Sigmoid colon (tissue), 7 donors: Measurements from ENCODE around the gene ARIH1. TPM values are rescaled to one million over a fixed set of nuclear protein-coding genes. Genes with fewer than 3 reads are reported as not detected.

ENCODE experiments used
- DNase-seq: peaks from one replicate; pipeline ENCODE4 v3.0.0-alpha.2; 2019
- H3K27ac ChIP-seq, 4 donors: fragments of 200-600 bp; sonication (generic); one replicate each; pipeline ENCODE4 v1.5.1; 2016 to 2019; ENCODE audit warnings: mild to moderate bottlenecking in 1 of 4
- H3K27me3 ChIP-seq, 3 donors: fragments of 200-600 bp; sonication (generic); one replicate each; pipeline ENCODE4 v1.5.1; 2019; ENCODE audit warnings: mild to moderate bottlenecking in 1 of 3
- H3K36me3 ChIP-seq, 4 donors: fragments of 200-600 bp; sonication (generic); one replicate each; pipeline ENCODE4 v1.5.1; 2016 to 2019
- H3K4me1 ChIP-seq, 4 donors: fragments of 200-600 bp; sonication (generic); one replicate each; pipeline ENCODE4 v1.5.1; 2017 to 2019
- H3K4me3 ChIP-seq, 4 donors: fragments of 200-600 bp; sonication (generic); one replicate each; pipeline ENCODE4 v1.5.1; 2017 to 2019; ENCODE audit warnings: mild to moderate bottlenecking in 2 of 4, moderate library complexity in 1 of 4
- H3K9me3 ChIP-seq, 4 donors: fragments of 200-600 bp in 3 of 4; sonication (generic) in 3 of 4; one replicate each; pipeline versions ENCODE4 v1.5.1 to v1.6.1; 2013 to 2019
- CTCF ChIP-seq, 4 experiments: fragments of 450-650 bp in 3 of 4; fragments of 200-600 bp in 1 of 4; IDR thresholded peaks; one replicate each; pipeline ENCODE4 v1.5.1; 2016 to 2019; ENCODE audit warnings: antibody characterized with exemption in 4 of 4, mild to moderate bottlenecking in 3 of 4, moderate library complexity in 2 of 4
- EP300 ChIP-seq, 4 donors: sonication (generic); formaldehyde crosslinking; IDR thresholded peaks; one replicate each; pipeline ENCODE4 v1.6.1; 2017; ENCODE audit warnings: antibody characterized with exemption in 4 of 4
- POLR2A ChIP-seq, 2 donors: fragments of 450-650 bp; IDR thresholded peaks; one replicate each; pipeline ENCODE4 v1.6.1; 2016; ENCODE audit warnings: antibody characterized with exemption in 2 of 2, mild to moderate bottlenecking in 2 of 2, moderate library complexity in 2 of 2
- POLR2AphosphoS5 ChIP-seq, 4 donors: sonication (generic); formaldehyde crosslinking; IDR thresholded peaks; one replicate each; pipeline ENCODE4 v1.6.1; 2017; ENCODE audit warnings: antibody characterized with exemption in 4 of 4
- WGBS, 2 donors: extraction: QIAGEN DNeasy Blood & Tissue Kit; methylation state at CpG; one replicate each; pipeline ENCODE4 v1.1.7; 2013; 5-methylcytosine and 5-hydroxymethylcytosine counted together
- intact Hi-C: fragments of 100-400 bp; cut with DNase I; formaldehyde crosslinking; loops from one replicate; pipeline ENCODE4 v1.15.1; 2023
- polyA plus RNA-seq, 3 donors: library from polyadenylated mRNA; stranded (reverse); fragments of 200-250 nt; gene quantifications; one replicate each; pipeline ENCODE4 v1.2.3, GENCODE V29; 2013
- total RNA-seq, 4 donors: library from RNA; depleted of rRNA; stranded (reverse); fragments of >200 nt; gene quantifications; one replicate each; pipeline ENCODE4 v1.1.0, GENCODE V29; 2016
- donor health status: healthy with polysubstance abuse.
- donor health status: Bipolar disorder and iron deficiency.
- donor health status: healthy.

The ARIH1 gene
- total and polyA plus RNA-seq, 7 donors: 10.8 to 69.5 (median 36.4) TPM

GRCh38 chr15:72554471-72555425 is 80.6 kb downstream of the ARIH1 start:
- 93 to 94% methylated on average over 8 of the region's 8 CpGs for WGBS, 2 donors
- DNase-seq: no peak
- Histone ChIP-seq H3K36me3 (peaks cover 0 to 28% (median 4%) of the 10 kb centered on the region in 4 donors), H3K4me1 (no peaks in the 10 kb centered on the region), H3K4me3 (no peak overlapping the region), H3K9me3 (no peaks in the 10 kb centered on the region), H3K27me3 (no peaks in the 10 kb centered on the region), H3K27ac (no peak overlapping the region)
- no peak for TF ChIP-seq CTCF (IDR thresholded peaks at IDR 0.05)
- no peak for TF ChIP-seq POLR2A (IDR thresholded peaks at IDR 0.05)
- no peak for TF ChIP-seq POLR2AphosphoS5 (IDR thresholded peaks at IDR 0.05)
- TF ChIP-seq EP300 (IDR thresholded peaks at IDR 0.05): no peak
- intact Hi-C loops: no loop called here

GRCh38 chr15:72559781-72560180 is 85.7 kb downstream of the ARIH1 start:
- WGBS, 2 donors: 88 to 91% methylated on average over 3 of the region's 3 CpGs
- TF ChIP-seq POLR2A (IDR thresholded peaks at IDR 0.05): no peak
- TF ChIP-seq EP300 (IDR thresholded peaks at IDR 0.05): no peak
- no peak for TF ChIP-seq CTCF (IDR thresholded peaks at IDR 0.05)
- TF ChIP-seq POLR2AphosphoS5 (IDR thresholded peaks at IDR 0.05): no peak
- H3K36me3 ChIP-seq: peaks cover 0 to 42% (median 6%) of the 10 kb centered on the region in 4 donors
- intact Hi-C loops: no loop called here
- no peaks in the 10 kb centered on the region for H3K27me3 ChIP-seq
- H3K4me3 ChIP-seq: no peak overlapping the region
- no peaks in the 10 kb centered on the region for H3K9me3 ChIP-seq
- no peaks in the 10 kb centered on the region for H3K4me1 ChIP-seq
- no peak for DNase-seq
- no peak overlapping the region for H3K27ac ChIP-seq

GRCh38 chr15:72560458-72560857 is 86.3 kb downstream of the ARIH1 start:
- Histone ChIP-seq H3K36me3 (peaks cover 0 to 43% (median 4%) of the 10 kb centered on the region in 4 donors), H3K27ac (no peak overlapping the region), H3K4me3 (no peak overlapping the region), H3K9me3 (no peaks in the 10 kb centered on the region), H3K4me1 (no peaks in the 10 kb centered on the region), H3K27me3 (no peaks in the 10 kb centered on the region)
- no peak for TF ChIP-seq POLR2AphosphoS5 (IDR thresholded peaks at IDR 0.05)
- TF ChIP-seq CTCF (IDR thresholded peaks at IDR 0.05): no peak
- TF ChIP-seq EP300 (IDR thresholded peaks at IDR 0.05): no peak
- TF ChIP-seq POLR2A (IDR thresholded peaks at IDR 0.05): no peak
- no peak for DNase-seq
- intact Hi-C loops: no loop called here
- WGBS, 2 donors: 86 to 91% methylated on average over 1 of the region's 1 CpG

- no peak for DNase-seq
- Histone ChIP-seq H3K9me3 (no peaks in the 10 kb centered on the region), H3K4me1 (no peaks in the 10 kb centered on the region), H3K36me3 (peaks cover 0 to 42% (median 3%) of the 10 kb centered on the region in 4 donors), H3K27me3 (no peaks in the 10 kb centered on the region), H3K4me3 (no peak overlapping the region), H3K27ac (peak overlapping the region in 1 of 4 donors; percentile 1)
- TF ChIP-seq POLR2AphosphoS5 (IDR thresholded peaks at IDR 0.05): no peak
- TF ChIP-seq CTCF (IDR thresholded peaks at IDR 0.05): no peak
- no peak for TF ChIP-seq POLR2A (IDR thresholded peaks at IDR 0.05)
- no peak for TF ChIP-seq EP300 (IDR thresholded peaks at IDR 0.05)
- intact Hi-C loops: no loop called here
These were observed 88.3 kb downstream of the ARIH1 start for GRCh38 chr15:72562386-72562785.
